Fibroblast of lung (primary cell): ENCODE results near the gene CX3CR1.

Experiments
- CTCF ChIP-seq, 2 donors: IDR thresholded peaks in 1 of 2; conservative IDR thresholded peaks in 1 of 2; 1 replicate in 1 of 2; 2 replicates in 1 of 2; pipeline ENCODE4 v1.5.1; 2011 to 2012; ENCODE audit warnings: low read length in 2 of 2, control low read depth in 1 of 2, inconsistent platforms in 1 of 2, low read depth in 1 of 2, mild to moderate bottlenecking in 1 of 2
- EZH2 ChIP-seq: IDR thresholded peaks from 2 replicates; pipeline ENCODE4 v1.5.1; 2012; ENCODE audit warnings: low read length, control low read depth, mild to moderate bottlenecking; ENCODE audit errors: missing control alignments

DNA sequence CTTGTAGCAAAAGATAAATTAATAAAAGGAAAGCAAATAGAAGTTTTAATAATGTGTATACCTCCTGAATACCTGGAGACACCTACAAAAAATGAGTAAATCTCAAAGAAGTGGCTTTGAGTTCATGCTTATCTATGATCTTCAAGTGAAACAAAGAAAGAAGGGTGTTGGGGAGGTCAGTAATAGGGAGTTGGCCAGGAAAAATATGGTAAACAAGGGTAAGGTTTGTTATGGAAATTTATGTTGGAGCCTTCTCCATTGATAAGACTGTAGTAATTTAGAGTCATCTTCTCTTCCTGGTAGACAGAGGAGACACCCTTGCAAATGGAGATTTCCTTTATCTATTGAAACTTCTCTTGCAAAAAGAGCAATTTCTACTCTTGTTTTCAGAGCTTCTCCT is 43.1 kb upstream of the CX3CR1 start:
- TF ChIP-seq CTCF (conservative IDR thresholded peaks at IDR 0.05 in 1 of 2, IDR thresholded peaks at IDR 0.05 in 1 of 2; ENCODE audit: low read depth in 1 of 2, low read length in 2 of 2) (no peak), EZH2 (no peak)
